Activated CD4-positive, alpha-beta T cell treated with anti-CD3 and anti-CD28 coated beads, Interleukin-2, Interleukin-4, amounts not matched to agents 100 ng/mL and 50 ng/mL, durations not matched to agents 16 hours and 8 hours (primary cell): Measurements from ENCODE around the gene SNAP23.

Source experiments
- DNase-seq: peaks from one replicate; pipeline ENCODE4 v3.0.0-alpha.2; 2020; ENCODE audit warnings: low spot score

Gene SNAP23

DNA sequence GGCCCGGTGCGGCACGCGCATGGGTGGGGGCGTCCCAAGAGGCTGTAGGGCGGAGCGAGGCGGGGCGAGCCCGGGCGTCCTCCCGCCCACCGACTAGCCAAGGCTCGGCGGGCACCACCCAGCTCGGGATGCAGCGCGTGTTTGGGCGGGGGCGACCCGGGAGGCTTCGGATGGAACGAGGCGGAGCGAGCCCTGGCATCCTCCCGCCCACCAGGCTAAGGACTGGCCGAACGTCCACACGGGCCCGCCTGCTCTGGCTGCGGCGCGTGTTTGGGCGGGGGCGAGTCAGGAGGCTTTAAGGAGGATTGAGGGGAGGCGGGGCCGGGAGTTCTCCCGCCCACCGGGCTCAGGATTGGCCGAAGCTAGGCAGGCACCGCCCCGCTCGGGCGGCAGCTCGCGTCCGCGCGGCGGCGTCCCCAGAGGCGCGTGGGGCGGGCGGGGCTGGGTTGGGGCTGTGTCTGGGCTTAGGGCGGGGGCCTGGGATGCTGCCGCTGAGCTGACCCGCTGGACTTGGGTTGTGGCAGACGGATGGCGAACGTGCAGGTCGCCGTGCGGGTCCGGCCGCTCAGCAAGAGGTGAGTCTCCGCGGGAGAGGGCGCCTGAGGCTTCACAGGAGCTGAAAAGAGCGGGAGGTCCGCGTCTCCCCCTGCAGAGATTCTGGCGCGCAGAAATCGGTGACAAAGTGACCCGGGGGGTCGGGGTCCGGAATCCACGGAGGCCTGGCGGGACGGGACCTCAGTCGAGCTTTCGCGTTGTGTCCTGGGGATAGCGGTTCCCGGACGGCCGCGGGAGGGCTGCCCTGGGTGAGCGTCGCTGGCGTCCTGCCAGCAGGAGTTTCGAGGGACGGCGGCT, 80.0 kb downstream of the SNAP23 start, which contains the start of gene STARD9:
Gene STARD9 (plus strand): TSS at position 419 of the 852 bp plus-strand sequence. CDS start 110 bp downstream, at position 529.
- peak; percentile 96 for DNase-seq

DNA sequence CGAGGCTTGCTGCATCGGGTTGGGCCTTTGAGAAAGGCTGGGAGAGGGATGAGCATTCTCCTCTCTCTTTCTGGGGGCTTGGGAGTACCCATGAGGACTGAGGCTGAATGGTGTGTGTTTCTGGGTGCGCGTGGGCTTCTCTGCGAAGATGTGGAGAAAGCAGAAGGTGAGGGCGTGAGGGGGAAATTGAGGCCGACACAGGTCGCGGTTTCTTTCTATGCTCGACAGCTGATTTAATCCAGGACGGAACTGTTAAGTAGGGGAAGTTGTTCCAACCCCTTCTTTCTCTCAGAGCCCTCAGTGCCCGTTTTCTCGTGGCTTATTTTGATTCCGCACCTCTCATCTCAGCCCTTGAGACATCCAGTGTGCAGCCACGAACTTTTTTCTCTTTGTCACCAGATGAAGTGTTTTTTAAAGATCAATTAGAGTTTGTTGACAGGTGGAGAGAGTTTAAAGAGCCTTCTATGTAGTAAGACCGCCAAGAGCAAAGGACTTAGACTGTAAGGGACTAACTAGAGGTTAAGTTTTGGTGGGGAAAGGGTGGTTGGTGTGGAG, 80.7 kb downstream of the SNAP23 start:
- no peak for DNase-seq

DNA sequence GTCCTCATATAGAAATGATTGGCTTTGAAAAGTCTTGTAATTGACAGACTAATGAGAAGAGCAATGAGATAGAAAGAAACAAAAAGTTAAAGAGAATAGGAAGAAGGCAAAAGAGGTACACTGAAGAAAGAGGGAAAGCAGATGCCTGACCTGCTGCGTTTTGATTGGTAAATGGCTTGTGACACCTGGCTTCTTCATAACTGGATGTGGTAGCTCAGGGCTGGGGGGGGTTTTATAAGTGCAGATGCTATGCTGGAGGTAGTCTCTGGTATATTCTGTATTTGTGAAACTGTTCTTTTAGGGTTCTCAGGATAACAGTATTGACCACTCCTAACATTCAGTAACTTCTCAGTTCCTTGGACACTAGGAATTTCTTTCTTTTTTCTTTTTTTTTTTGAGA, 81.3 kb downstream of the SNAP23 start:
- DNase-seq: no peak

DNA sequence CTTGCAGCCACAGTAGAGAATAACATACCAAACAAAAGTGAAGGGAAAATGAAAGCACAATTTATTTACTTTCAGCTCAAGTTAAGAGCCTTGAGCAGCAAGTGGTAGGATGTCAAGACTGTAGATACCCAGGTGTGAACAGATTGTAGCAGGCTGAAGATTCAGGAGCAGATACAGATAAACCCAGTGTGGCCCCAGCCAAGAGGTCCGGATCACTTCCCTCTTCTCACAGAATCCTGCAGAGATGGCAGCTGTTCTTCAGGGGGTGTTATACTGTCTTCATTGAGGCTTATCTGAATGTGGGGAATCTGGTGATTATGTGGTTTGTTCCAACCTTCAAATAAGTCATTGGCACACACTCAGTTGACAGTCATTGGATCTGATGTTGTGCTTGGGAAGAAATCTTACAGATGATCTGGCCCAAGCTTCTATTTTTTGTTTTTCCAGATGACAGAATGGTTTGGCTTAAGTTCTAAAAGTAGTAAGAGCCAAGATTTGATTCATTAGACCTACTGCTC, 82.1 kb downstream of the SNAP23 start:
- DNase-seq: no peak

DNA sequence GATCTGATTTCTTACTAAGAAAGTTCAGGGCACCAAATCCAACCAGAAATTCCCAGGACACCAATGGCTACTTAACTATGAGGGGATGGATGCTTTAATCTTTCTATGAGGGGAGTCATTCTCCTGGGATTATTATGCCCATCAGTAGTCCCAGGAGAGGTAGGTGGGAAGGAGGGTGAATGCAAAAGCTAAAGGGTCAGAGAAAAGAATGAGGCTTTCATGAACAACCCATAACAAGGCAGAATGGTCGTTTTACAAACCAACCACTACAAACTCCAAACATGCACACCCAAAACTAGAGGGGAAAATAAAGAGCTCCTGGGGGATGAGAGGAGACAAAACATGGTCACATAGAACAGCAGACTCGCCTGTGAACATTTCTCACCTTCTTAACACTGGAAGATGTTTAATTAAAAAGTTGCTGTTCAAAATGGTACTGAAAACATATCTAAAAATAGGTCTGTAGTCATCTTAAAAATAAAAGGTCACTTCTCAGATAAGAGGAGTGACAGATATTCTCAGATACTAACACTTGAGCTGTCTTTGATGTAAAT, 83.6 kb downstream of the SNAP23 start:
- DNase-seq: no peak

DNA sequence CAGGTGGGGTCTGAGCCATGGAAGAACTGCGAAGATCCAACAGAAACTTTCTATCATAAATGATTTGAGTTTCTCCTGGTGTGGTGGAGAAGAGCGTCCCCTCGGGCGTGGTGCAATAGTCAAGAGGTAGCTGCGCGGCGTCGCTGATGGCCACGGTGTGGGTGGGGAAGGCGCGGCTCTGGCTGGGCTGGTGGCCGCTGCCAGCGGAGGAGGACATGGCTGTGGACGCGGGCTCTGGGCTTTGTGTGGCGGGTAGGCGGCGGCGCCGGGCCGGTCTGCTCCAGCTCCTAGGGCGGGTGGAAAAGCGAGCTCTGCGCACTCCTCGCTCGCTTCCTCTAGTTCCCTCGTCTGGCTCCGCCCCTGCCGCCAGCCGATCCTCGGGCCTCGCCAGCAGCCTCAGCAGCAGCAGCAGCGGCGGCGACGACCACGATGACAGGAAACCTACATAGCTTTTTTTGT, 85.9 kb downstream of the SNAP23 start:
- peak; percentile 78 for DNase-seq
